Endothelial cell of umbilical vein (primary cell): Measurements from ENCODE around the gene TBC1D14. TPM values are rescaled to one million over a fixed set of nuclear protein-coding genes. Genes with fewer than 3 reads are reported as not detected.

Experiments used
- BruUV-seq: library from RNA; stranded (reverse); fragments of 400-500 nt; replicated peaks from 2 replicates; lab custom pipeline; 2021; lab: Mats Ljungman, UMichigan
- CTCF ChIA-PET: fragments of 300-600, 350-600 bp; sonication (Branson Sonifier 250); formaldehyde crosslinking; loops from one replicate; lab custom pipeline; 2021; ENCODE audit warnings: antibody characterized with exemption, inconsistent platforms; lab: Charles Lee
- POLR2A ChIA-PET: fragments of 300-600, 350-600 bp; sonication (Branson Sonifier 250); formaldehyde crosslinking; loops from one replicate; lab custom pipeline; 2021; ENCODE audit warnings: antibody characterized with exemption, inconsistent platforms; lab: Charles Lee
- DNase-seq: peaks from one replicate; pipeline ENCODE4 v3.0.0-alpha.2; 2011; ENCODE audit warnings: low read depth, low spot score
- FAIRE-seq: peaks from 2 replicates; lab custom pipeline; 2011; peaks lifted over from hg19 to GRCh38; lab: Jason Lieb, UNC
- H2AFZ ChIP-seq: 2 replicates; pipeline ENCODE4 v1.6.0; 2012; ENCODE audit warnings: low read depth, low read length, control low read depth, inconsistent platforms
- H3K27ac ChIP-seq: 2 replicates; pipeline ENCODE4 v1.5.1; 2011; ENCODE audit warnings: low read depth, mild to moderate bottlenecking, control low read depth, low read length, moderate library complexity; ENCODE audit not compliant: insufficient read depth
- H3K27me3 ChIP-seq, 2 experiments: 2 replicates each; pipeline versions ENCODE4 v1.6.0 to v1.6.1; 2011; ENCODE audit warnings: low read length in 2 of 2, mixed read lengths in 1 of 2; ENCODE audit not compliant: control insufficient read depth in 2 of 2, insufficient read depth in 2 of 2
- H3K36me3 ChIP-seq, 2 experiments: 2 replicates in 1 of 2; 3 replicates in 1 of 2; pipeline ENCODE4 v1.5.1; 2011; ENCODE audit warnings: low read length in 2 of 2, mild to moderate bottlenecking in 1 of 2, moderate library complexity in 1 of 2; ENCODE audit not compliant: control insufficient read depth in 2 of 2, insufficient read depth in 2 of 2; ENCODE audit errors: extremely low read depth in 1 of 2
- H3K4me1 ChIP-seq: 3 replicates; pipeline ENCODE4 v1.5.1; 2011; ENCODE audit warnings: mild to moderate bottlenecking, low read length; ENCODE audit not compliant: control insufficient read depth, insufficient read depth; ENCODE audit errors: extremely low read depth
- H3K4me2 ChIP-seq: 2 replicates; pipeline ENCODE4 v1.6.1; 2011; ENCODE audit warnings: low read length, control low read depth, mixed read lengths; ENCODE audit not compliant: insufficient read depth
- H3K4me3 ChIP-seq, 3 experiments: fragments of 200-600 bp in 1 of 3; sonication (generic), shearing (Covaris generic) in 1 of 3; replicated peaks in 1 of 3; 2 replicates each; pipeline ENCODE4 v1.5.1; 2011 to 2016; ENCODE audit warnings: control low read depth in 3 of 3, low read length in 3 of 3, mild to moderate bottlenecking in 2 of 3, inconsistent platforms in 1 of 3, low read depth in 1 of 3, moderate library complexity in 1 of 3; ENCODE audit not compliant: insufficient read depth in 1 of 3
- H3K79me2 ChIP-seq: 2 replicates; pipeline ENCODE4 v1.6.0; 2012; ENCODE audit warnings: low read length, inconsistent platforms; ENCODE audit not compliant: control insufficient read depth, insufficient read depth
- H3K9ac ChIP-seq: replicated peaks from 2 replicates; pipeline ENCODE3; 2011; ENCODE audit warnings: low read length, control low read depth; ENCODE audit not compliant: insufficient read depth; ENCODE audit errors: extremely low read depth
- H3K9me1 ChIP-seq: replicated peaks from 3 replicates; pipeline ENCODE4 v1.6.0; 2011; ENCODE audit warnings: mild to moderate bottlenecking, low read length; ENCODE audit not compliant: control insufficient read depth, insufficient read depth; ENCODE audit errors: extremely low read depth
- H3K9me3 ChIP-seq: replicated peaks from 2 replicates; pipeline ENCODE4 v1.5.1; 2012; ENCODE audit warnings: low read length, inconsistent platforms; ENCODE audit not compliant: control insufficient read depth, insufficient read depth
- H4K20me1 ChIP-seq: replicated peaks from 2 replicates; pipeline ENCODE3; 2011; ENCODE audit warnings: mild to moderate bottlenecking, low read length; ENCODE audit not compliant: control insufficient read depth, insufficient read depth; ENCODE audit errors: extremely low read depth
- EZH2 ChIP-seq: IDR thresholded peaks from 2 replicates; pipeline ENCODE4 v1.6.1; 2012; ENCODE audit warnings: borderline replicate concordance, low read depth, mild to moderate bottlenecking, moderate library complexity, low read length, inconsistent platforms; ENCODE audit not compliant: severe bottlenecking
- FOS ChIP-seq: IDR thresholded peaks from 2 replicates; pipeline ENCODE4 v1.6.1; 2011; ENCODE audit warnings: mild to moderate bottlenecking, low read length, moderate library complexity, borderline replicate concordance; ENCODE audit not compliant: insufficient read depth
- GATA2 ChIP-seq: IDR thresholded peaks from 2 replicates; pipeline ENCODE4 v1.7.0; 2011; ENCODE audit warnings: low read depth, mild to moderate bottlenecking, moderate library complexity, mixed read lengths, low read length; ENCODE audit not compliant: insufficient read length, insufficient read depth
- JUN ChIP-seq: IDR thresholded peaks from 2 replicates; pipeline ENCODE4 v1.6.1; 2011; ENCODE audit warnings: borderline replicate concordance, low read depth; ENCODE audit not compliant: insufficient read length, insufficient read depth
- MAX ChIP-seq: IDR thresholded peaks from 2 replicates; pipeline ENCODE4 v1.6.1; 2011; ENCODE audit not compliant: insufficient read depth, insufficient read length
- MYC ChIP-seq: IDR thresholded peaks from one replicate; pipeline ENCODE4 v1.6.1; 2011; ENCODE audit warnings: mild to moderate bottlenecking, low read depth, low read length
- POLR2A ChIP-seq: IDR thresholded peaks from 2 replicates; pipeline ENCODE4 v1.6.1; 2012; ENCODE audit warnings: low read depth, mild to moderate bottlenecking, control low read depth, low read length
- POLR2AphosphoS5 ChIP-seq: IDR thresholded peaks from 2 replicates; pipeline ENCODE4 v1.6.1; 2012; ENCODE audit warnings: low read depth, mild to moderate bottlenecking, control low read depth, low read length, moderate library complexity; ENCODE audit not compliant: insufficient read depth
- dilution Hi-C: fragments of 300-500 bp; cut with MboI; formaldehyde crosslinking; loops from one replicate; pipeline ENCODE4 v1.15.0; 2019; ENCODE audit warnings: low sequenced_read_pairs; ENCODE audit not compliant: extremely low pct_ligation_motif_present
- intact Hi-C: fragments of 100-400 bp; cut with micrococcal nuclease; formaldehyde crosslinking; loops from one replicate; pipeline ENCODE4 v1.10.0; 2022
- polyA plus RNA-seq, 4 experiments: library from polyadenylated mRNA; depleted of rRNA in 3 of 4; stranded (reverse) in 3 of 4; unstranded in 1 of 4; fragments of >200 nt; gene quantifications; 2 replicates each; pipeline versions ENCODE4 v1.2.1 to v1.2.3, GENCODE V29; 2011 to 2012; ENCODE audit warnings: missing spikeins in 1 of 4
- total RNA-seq: library from RNA; stranded (reverse); gene quantifications from 2 replicates; pipeline ENCODE4 v1.2.3, GENCODE V29; 2021
- TF ChIP-seq, protein P1 (sequence below), 2 donors: IDR thresholded peaks; 1 replicate in 1 of 2; 2 replicates in 1 of 2; pipeline ENCODE4 v1.5.1; 2011; ENCODE audit warnings: low read length in 2 of 2, mild to moderate bottlenecking in 2 of 2, moderate library complexity in 2 of 2, control low read depth in 1 of 2, inconsistent platforms in 1 of 2, low read depth in 1 of 2; ENCODE audit not compliant: insufficient read depth in 1 of 2; ENCODE audit errors: extremely low read depth in 1 of 2

Gene TBC1D14
- total and polyA plus RNA-seq, 2 donors (not counting 3 experiments of a cell fraction or from before 2014, with no cell fraction given), result 23.7 to 24.8 TPM

DNA sequence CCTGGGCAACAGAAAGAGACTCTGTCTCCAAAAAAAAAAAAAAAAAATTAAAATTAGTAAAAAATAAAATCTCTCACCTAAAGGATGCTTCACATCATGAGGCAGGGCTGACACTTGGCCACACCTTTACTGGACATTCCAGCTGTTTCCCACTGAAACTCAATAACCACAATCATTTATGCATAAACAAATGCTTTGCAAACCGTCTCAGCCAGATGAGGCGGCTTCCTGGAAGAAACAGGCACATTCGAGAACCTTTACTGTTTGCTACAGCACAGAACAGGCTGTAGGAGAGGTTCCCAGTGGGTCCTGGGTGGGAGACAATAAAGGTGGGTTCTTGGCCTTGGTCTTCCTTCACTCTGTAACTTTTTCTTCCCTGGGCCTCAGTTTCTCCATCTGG lies 10.9 kb upstream of the TBC1D14 start:
- intact Hi-C loops (no loop called here), dilution Hi-C loops (no loop called here)
- Histone ChIP-seq H3K27ac (no peak overlapping the region), H3K4me1 (no peaks in the 10 kb centered on the region), H3K36me3 (no peaks in the 10 kb centered on the region), H2AFZ (no peak overlapping the region), H4K20me1 (no peaks in the 10 kb centered on the region), H3K9me1 (no peaks in the 10 kb centered on the region), H3K4me3 (no peak overlapping the region), H3K9me3 (no peaks in the 10 kb centered on the region), H3K4me2 (no peak overlapping the region), H3K27me3 (no peaks in the 10 kb centered on the region), H3K79me2 (no peaks in the 10 kb centered on the region), H3K9ac (no peak overlapping the region)
- DNase-seq (no peak), FAIRE-seq (no peak)
- TF ChIP-seq EZH2, result no peak
- no peak for TF ChIP-seq MAX
- TF ChIP-seq, protein P1, sequence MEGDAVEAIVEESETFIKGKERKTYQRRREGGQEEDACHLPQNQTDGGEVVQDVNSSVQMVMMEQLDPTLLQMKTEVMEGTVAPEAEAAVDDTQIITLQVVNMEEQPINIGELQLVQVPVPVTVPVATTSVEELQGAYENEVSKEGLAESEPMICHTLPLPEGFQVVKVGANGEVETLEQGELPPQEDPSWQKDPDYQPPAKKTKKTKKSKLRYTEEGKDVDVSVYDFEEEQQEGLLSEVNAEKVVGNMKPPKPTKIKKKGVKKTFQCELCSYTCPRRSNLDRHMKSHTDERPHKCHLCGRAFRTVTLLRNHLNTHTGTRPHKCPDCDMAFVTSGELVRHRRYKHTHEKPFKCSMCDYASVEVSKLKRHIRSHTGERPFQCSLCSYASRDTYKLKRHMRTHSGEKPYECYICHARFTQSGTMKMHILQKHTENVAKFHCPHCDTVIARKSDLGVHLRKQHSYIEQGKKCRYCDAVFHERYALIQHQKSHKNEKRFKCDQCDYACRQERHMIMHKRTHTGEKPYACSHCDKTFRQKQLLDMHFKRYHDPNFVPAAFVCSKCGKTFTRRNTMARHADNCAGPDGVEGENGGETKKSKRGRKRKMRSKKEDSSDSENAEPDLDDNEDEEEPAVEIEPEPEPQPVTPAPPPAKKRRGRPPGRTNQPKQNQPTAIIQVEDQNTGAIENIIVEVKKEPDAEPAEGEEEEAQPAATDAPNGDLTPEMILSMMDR (IDR thresholded peaks at IDR 0.05; ENCODE audit: extremely low read depth in 1 of 2, insufficient read depth in 1 of 2, low read depth in 1 of 2, low read length in 2 of 2), result no peak
- TF ChIP-seq GATA2, result no peak
- no peak for TF ChIP-seq POLR2AphosphoS5
- TF ChIP-seq JUN, result no peak
- TF ChIP-seq FOS, result no peak
- TF ChIP-seq POLR2A, result no peak
- TF ChIP-seq MYC, result no peak
- ChIA-PET POLR2A (no interaction called here), CTCF (interaction anchor here (0.7 to 2.0 kb wide), 2 partner anchors 13 to 25 kb away, joined by 4 to 7 read pairs; no protein-coding TSS in a partner anchor)
- BruUV-seq, result no TSS peak
